HG02610 (cell line): ENCODE data around the gene OXSR1.
"Not testable (repeated sequence)": the region's sequence is repeated elsewhere in the genome, so short reads cannot be mapped to it uniquely, and the experiment has no call there.

Experiments
- ATAC-seq: cut with Tn5 transposase; IDR thresholded peaks from one replicate; pipeline ENCODE4 v1.9.1; 2021; ENCODE audit warnings: mild to moderate bottlenecking, moderate library complexity; ENCODE audit not compliant: unreplicated experiment

The OXSR1 gene

DNA sequence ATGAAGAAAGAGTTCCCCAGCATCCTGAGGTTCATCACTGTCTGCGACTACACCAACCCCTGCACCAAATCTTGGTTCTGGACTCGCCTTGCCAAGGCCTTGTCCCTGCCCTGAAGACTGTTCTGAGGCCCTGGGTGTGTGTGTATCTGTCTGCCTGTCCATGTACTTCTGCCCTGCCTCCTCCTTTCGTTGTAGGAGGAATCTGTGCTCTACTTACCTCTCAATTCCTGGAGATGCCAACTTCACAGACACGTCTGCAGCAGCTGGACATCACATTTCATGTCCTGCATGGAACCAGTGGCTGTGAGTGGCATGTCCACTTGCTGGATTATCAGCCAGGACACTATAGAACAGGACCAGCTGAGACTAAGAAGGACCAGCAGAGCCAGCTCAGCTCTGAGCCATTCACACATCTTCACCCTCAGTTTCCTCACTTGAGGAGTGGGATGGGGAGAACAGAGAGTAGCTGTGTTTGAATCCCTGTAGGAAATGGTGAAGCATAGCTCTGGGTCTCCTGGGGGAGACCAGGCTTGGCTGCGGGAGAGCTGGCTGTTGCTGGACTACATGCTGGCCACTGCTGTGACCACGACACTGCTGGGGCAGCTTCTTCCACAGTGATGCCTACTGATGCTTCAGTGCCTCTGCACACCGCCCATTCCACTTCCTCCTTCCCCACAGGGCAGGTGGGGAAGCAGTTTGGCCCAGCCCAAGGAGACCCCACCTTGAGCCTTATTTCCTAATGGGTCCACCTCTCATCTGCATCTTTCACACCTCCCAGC, 24.0 kb upstream of the OXSR1 start:
- ATAC-seq = no peak

DNA sequence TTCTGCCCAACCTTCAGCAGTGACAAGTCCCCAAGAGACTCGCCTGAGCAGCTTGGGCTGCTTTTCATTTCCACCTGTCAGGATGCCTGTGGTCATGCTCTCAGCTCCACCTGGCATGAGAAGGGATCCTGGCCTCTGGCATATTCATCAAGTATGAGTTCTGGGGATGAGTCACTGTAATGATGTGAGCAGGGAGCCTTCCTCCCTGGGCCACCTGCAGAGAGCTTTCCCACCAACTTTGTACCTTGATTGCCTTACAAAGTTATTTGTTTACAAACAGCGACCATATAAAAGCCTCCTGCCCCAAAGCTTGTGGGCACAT, 23.4 kb upstream of the OXSR1 start:
- no peak for ATAC-seq

DNA sequence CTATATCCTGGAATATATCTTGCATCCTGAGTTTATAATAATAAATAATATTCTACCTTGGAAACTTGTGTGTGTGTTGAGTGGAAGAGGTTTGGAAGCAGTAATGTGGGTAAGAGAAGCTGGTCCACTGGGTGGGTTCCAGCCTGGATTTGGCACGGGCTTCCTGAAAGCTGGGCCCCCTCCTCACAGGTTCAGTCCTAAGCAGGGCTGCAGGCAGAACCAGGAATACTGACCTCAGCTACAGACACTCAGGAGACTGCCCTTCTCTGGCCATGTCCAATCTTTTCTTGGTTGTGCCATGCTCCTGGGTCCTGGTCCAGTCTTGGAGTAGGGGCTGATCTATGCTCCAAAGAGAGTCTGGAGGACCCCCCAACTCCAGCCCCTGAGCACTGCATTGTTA, 22.4 kb upstream of the OXSR1 start:
- ATAC-seq = no peak

DNA sequence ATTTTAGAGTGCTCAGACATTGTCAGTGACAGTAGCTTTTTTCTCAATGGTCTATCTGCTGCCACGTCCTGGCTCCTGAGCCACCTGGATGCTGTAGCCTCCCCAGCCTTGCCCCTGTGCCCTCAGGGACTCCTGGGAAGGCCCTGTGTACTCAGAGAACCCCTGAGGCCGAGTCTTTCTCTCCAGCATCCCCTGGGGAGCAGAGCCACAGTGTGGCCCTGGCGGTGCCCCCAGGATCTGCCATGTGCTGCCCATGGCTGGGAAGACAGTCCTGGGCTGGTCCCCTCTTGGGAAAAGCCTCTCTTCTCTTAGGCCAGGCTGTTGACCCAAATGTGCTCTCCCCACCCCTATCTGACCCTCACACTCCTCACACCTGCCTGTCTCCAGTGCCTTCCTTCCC, 21.8 kb upstream of the OXSR1 start:
- no peak for ATAC-seq

DNA sequence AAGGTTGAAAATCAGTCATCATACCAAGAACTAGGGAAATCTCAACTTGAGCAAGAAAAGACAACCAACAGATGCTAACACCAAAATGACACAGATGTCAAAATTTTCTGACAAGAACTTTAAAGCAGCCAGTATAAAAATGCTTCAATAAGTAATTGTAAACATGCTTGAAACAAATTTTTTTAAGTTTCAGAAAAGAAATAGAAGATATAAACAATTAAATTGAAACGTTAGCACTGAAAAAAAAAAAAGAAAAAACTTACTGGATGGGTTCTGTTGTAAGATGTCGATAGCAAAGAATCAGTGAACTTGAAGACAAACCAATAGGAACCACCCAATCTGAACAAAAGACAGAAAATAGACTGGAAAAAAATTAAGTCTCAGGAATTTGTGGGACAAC, 18.8 kb upstream of the OXSR1 start:
- ATAC-seq = no peak

DNA sequence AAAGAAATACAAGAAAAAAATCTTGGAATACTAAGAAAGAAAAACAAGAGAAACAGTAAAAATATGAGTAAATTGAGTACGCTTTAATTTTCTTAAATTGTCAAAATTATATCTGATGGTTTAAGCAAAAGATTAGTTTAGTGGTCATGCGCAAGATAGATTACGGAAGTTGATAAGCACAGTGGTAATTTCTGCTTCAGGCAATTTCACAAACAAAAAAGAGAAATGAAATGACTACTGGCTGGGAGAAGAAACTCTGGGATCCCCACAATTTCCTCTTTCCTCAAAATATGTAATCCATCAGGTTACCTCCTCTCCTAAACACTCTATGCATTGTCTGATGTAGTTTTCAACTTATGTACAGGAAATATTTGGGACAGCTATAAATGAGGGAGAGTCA, 17.9 kb upstream of the OXSR1 start:
- ATAC-seq = no peak

DNA sequence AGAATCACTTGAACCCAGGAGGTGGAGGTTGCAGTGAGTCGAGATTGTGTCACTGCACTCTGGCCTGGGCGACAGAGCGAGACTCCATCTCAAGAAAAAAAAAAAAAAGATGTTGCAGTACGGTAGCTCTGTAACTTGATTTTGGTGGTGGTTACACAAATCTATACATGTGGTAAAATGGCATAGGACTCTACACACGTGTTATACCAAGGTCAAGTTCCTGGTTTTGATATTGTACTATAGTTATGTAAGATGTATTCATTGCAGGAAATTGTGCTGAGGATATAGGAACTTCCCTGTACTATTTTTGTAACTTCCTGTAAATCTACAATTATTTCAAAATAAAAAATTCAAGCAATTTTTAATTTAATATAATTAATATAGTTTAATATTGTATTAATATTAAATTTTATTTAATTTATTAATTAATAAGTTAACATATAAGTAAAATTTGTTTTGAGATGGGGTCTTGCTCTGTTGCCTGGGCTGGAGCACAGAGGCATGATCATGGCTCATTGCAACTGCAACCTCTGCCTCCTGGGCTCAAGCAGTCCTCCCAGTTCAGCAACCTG, 16.9 kb upstream of the OXSR1 start:
- ATAC-seq = no peak

DNA sequence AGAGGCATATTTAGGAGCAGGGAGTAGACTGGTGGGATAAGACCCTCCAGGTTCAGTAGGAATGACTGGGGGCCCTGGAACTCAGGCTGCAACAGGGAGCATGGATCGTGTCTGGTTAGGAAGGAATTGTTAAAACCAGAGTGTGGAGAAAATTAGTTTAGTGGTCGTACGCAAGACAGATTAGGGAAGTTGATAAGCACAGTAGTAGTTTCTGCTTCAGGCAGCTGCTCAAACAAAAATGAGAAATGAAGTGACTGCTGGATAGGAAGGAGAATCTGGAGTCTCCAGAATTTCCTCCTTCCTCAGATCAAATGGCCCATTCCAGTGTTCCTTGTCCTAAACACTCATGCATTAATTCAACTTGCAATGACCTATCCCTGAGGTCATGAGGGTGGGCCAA, 15.6 kb upstream of the OXSR1 start:
- ATAC-seq = no peak

DNA sequence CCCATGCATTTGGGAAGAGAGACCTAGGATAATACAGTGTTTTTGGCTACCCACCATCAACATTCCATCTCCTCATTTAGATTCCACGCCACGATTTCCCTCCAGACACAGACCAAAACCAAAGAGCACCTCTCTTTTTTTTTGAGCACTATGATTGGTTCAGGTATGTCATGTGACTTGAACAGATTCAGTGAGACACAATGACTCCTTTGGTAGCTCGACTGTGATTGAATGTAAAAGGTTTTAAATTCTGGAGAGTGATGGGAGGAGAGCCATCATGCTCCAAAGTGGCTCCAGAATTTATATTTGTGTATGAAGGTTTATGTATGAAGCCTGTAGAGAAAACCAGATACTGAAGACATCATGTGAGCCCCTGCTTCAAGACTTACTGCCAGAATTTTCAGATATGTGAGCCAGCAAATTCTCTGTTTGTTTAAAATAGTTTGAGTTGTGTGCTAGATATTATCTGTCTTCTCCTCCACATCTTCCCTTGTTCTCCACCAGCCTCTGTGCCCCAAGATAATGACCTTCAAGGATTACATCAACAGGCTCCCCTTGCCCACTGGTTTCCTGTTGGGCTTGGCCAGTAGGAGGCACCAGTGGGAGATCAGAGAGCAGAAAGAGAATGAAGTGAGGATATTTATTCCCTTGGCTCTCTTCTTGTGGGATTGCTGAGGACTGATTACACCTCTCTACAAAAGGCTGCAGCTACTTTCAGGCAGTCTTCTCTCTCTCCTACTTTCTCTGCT, 14.4 kb upstream of the OXSR1 start:
- ATAC-seq = no peak

DNA sequence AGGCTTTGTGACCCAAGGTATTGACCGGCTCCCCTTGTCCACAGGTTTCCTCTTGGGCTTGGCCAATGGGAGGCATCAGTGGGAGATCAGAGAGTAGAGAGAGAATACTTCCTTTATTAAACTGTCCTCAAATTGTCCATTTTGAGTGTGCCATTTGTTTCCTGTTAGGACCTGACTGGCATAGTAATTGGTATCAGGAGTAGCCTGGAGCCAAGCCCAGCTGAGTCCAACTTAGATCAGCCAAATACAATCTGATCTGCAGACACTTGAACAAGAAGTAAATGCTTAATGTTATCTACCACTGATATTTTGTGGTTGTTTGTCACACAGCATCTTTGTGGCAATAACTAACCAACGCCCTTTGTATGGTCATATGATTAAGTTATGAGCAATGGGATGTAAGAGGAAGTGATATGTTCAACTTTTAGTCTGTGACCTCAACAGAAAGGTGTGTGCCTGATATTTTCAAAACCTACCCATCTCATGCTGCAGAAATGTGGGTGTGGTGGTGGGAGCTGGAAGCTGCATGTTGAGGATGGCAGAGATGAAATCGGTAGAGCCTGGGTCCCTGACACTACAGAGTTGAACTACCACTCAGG, 13.6 kb upstream of the OXSR1 start:
- ATAC-seq = no peak

DNA sequence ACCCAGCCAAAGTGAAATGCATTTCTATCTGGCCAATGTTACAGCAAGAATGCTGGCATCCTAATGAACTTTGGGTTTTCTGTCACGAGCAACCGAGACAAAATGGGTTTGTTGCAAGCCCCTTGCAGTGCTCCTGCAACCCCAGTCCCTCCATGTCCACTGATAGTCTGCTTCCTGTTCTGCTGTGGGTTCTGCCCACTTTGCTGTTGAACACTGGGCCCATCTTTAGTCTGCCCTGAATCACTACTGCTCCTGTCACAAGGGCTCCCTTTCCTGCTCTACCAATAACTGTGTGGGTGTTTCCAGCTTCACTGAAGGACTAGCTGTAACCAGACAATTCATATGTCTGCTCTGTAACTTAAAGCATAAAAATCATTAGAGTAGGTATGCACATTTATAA, 12.7 kb upstream of the OXSR1 start:
- no peak for ATAC-seq

DNA sequence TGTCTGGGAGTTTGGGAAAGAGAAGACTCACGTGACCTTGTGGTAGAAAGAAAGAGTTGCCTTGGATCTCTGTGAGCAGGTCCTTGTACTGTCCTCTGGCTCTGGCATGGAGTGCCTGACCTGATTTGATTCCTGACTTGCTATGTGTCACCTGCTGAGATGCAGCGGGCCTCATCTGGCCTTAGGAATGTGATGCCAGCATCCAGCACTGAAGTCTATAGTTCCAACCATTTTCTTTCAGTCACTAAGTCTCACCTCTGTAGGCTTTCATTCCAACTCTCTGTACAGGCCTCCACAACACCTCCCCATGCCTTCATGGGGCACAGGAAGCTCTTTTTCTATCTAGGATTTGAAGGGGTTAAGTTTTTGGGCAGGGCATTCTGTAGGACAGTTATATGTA, 12.1 kb upstream of the OXSR1 start:
- no peak for ATAC-seq

DNA sequence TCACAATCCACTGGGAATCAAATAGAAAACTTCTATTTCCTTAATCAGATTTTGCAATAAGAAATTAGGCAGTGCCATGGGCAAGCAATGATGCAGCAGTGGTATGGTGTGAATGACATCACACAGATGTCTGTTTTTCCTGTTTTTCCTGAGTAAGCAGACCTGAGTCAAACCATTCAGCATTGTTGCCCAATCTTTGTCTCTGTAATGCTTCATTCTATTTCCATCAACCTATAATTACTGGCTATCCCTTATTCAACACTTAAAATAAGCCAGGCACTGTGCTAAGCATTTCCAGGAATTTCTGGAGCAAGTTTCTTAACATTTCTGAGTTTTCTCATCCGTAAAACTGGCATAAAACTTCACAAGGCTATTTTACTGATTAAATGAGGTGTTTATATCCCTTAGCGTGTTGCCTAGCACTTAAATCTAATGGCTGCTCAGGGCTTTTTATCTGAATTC, 11.3 kb upstream of the OXSR1 start:
- ATAC-seq = no peak

DNA sequence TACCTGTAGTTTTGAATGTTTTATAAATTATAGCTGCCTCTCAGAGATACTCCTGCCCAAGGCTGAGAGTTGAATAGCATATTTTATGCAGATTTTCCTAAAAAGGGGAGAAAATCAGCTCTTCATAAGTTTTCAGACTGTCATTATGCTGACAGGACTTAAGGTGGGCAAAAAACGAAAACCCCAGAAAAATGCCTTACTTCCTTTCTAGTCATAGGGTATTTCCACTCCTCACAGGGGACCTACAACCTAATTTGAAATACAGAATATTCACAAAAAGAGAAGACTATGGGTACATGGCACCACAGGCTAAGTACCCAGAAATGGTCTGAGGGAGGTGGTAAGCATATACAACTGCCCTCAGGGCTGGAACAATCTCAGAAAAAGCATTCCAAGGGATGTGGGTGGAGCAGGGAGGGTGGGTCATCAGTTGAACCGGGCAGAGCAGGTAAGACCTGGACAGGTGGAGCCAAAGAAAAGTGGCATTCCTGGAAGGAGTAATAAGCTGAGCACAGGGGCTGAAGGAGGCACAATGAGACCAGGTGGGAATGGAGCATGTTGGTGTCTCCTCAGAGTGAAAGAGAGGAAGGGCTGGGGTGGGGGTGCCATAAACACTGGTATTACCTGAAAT, 10.6 kb upstream of the OXSR1 start:
- no peak for ATAC-seq

DNA sequence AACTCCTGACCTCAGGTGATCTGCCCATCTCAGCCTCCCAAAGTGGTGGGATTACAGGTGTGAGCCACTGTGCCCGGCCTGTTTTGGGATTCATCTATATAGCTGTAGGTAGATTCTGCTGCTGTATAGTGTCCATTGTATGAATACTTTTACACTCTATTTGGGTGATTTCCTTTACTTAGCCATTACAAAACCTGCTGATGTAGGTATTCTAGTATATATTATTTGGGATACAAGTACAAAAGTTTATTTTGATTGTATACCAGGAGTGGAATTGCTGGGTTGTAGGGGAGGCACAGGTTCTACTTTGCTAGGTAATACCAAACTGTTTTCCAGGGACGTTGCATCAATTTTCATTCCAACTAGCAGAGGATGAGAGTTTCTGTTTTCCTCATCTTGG, 9.5 kb upstream of the OXSR1 start:
- no peak for ATAC-seq

DNA sequence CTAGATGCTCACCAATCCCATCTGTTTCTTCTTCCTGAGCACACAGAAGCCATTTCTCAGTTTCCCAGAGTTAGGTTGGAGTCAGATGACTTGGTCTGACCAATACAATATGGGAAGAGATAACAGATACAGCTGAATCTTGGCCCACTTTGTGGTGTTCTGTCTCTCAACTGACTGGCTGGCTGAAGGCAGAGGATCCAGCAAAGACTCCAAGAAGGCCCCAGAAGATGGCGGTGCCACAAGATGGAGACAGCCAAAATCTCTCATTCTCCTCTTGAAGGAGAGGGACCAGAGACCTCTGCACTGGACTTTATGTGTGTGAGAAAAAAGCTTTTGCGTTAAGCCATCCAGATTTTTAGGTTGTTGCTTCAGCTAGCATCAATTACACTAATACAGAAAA, 8.2 kb upstream of the OXSR1 start:
- ATAC-seq = no peak

DNA sequence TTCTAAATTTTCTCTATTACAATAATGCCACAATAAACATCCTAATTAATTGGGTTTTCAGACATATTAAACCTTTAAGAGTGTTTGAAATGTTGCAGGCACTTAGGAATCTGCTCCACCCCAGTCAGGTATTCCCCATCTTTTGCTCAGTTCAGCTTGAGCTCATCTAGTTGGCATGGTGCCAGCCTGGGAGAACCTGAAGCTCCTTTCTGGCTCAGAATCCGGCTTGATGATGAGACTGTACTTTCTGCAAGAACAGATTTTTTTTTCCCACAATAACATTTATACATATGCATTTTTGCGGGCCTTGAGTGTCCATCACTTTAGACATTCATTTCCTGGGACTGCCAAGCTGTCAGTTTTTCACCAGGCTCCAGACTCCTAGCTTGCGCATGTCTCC, 7.7 kb upstream of the OXSR1 start:
- no peak for ATAC-seq

DNA sequence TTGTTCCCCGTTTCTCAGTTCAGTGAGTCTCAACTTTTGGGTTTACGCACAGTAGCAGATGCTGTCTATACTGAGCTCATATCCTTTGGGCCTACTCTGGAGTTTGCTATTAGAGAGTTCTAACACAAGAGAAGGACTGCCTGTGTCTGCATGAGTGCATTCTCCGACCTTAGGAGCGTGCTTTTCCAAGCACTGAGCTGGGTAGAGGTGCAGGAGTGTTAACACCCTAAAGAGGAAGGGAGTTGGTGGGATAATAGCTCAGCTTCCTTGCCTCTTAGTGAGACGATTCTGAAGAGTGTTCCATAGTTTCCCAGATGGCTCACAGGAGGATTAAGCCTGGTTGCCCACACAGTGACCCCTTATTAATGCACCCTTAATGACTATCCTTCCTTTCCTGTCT, 6.9 kb upstream of the OXSR1 start:
- no peak for ATAC-seq

DNA sequence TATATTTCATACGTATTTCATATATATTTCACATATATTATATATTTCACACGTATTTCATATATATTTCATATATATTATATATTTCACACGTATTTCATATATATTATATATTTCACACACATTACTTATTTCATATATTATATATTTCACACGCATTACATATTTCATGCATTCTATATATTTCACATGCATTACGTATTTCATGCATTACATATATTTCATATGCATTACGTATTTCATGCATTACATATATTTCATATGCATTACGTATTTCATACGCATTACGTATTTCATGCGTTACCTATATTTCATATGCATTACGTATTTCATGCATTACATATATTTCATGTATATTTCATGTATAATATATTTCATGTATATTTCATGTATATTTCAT, 4.6 kb upstream of the OXSR1 start:
- not testable (repeated sequence) for ATAC-seq

DNA sequence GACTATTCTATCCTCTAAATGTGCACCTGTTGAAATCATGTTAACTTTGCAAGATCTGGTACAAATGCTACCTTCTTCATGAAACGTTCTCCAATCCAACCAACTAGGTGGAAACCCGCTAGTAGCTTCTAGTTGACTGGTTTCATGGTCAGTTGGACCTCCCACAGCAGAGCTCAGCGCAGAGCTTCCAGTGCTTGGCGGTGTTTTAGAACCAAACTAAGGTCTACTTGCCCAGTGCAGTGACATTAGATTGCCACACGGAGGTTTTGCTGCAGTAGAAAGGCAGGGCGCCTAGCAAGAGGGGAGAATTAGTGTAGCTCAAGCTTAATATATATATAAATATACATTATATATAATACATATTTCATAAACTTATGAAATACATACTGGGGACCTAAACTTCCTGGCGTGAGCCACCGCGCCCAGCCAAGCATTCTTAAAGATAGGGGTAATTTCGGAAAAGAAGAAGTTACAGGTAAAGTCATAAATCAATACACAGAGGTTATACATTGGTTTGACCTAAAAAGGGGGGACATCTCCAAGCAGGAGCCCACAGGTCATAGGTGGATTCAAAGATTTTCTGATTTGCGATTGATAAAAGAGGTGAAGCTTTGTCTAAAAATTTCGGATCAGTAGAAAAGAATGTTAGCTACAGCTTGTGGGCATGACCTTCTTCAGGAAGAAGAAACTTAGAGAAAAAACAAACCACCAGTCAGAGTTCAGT, 2.1 kb upstream of the OXSR1 start:
- ATAC-seq = no peak
